ACC112 (cell line): ENCODE results near the gene PRDX4.

Experiments used
- H2AFZ ChIP-seq: fragments of 200-600 bp; sonication (generic); one replicate; pipeline ENCODE4 v1.6.0; 2017; ENCODE audit warnings: antibody characterized with exemption, low read length; ENCODE audit not compliant: unreplicated experiment
- H3K27ac ChIP-seq: fragments of 200-600 bp; sonication (generic); 2 replicates; pipeline ENCODE4 v1.5.1; 2014; ENCODE audit warnings: low read depth, mild to moderate bottlenecking, antibody characterized with exemption, low read length, moderate library complexity
- H3K27me3 ChIP-seq: fragments of 200-600 bp; sonication (generic); 2 replicates; pipeline ENCODE4 v1.6.1; 2014; ENCODE audit warnings: mild to moderate bottlenecking, antibody characterized with exemption, low read length, moderate library complexity, mixed read lengths; ENCODE audit not compliant: insufficient read depth
- H3K36me3 ChIP-seq: fragments of 200-600 bp; sonication (generic); 2 replicates; pipeline ENCODE4 v1.6.1; 2016; ENCODE audit warnings: mild to moderate bottlenecking, antibody characterized with exemption, low read length, moderate library complexity, mixed read lengths; ENCODE audit not compliant: insufficient read depth
- H3K4me1 ChIP-seq: fragments of 200-600 bp; sonication (generic); one replicate; pipeline ENCODE4 v1.6.1; 2016; ENCODE audit warnings: low read length, mixed read lengths; ENCODE audit not compliant: insufficient read depth, unreplicated experiment, control insufficient read depth
- H3K4me3 ChIP-seq: fragments of 200-600 bp; sonication (generic); 2 replicates; pipeline ENCODE4 v1.5.1; 2014; ENCODE audit warnings: mild to moderate bottlenecking, low read depth, low read length
- H3K79me2 ChIP-seq: fragments of 200-600 bp; sonication (generic); one replicate; pipeline ENCODE4 v1.6.0; 2016; ENCODE audit warnings: low read length; ENCODE audit not compliant: control insufficient read depth, unreplicated experiment, insufficient read depth

Gene PRDX4

DNA sequence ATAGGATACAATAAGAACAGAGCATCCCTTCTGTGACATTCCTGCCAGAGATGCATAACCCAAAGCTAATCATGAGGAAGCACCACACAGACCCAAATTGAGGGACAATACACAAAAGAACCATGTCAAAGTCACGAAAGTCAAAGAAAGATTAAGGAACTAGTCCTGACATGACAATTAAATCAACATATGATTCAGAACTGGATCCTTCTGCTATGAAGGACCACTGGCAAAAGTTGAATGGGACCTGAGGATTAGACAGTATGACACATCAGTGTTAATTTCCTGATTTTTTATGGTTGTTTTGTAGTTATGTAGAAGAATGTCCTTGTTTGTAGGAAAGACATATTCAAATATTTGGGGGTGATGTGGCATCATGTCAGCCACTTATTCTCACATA lies 61.9 kb downstream of the PRDX4 start:
- Histone ChIP-seq H3K36me3 (peaks cover 35% of the 10 kb centered on the region), H3K4me3 (no peak overlapping the region), H3K27me3 (no peaks in the 10 kb centered on the region), H3K79me2 (peaks cover 25% of the 10 kb centered on the region), H3K4me1 (peaks cover 10% of the 10 kb centered on the region), H2AFZ (no peak overlapping the region), H3K27ac (no peak overlapping the region)

DNA sequence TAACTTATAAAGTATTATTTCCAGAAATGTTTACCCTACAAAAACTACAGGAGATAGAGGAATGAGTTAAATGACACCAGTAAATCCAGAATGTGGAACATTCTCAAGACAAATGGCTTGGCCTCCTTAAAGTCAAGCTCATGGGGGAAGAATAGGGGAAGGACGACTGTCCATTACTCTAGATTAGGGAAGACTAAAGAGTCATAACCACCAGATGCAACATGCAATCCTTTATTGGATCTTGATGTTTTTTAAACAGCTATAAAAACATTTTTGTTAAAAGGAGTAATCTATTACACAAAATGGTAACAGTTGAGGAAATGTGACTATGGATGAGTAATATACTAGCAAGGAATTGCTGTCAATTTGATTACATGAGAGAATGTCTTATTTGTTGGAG lies 64.7 kb downstream of the PRDX4 start:
- Histone ChIP-seq H3K36me3 (peaks cover 40% of the 10 kb centered on the region), H3K27ac (peak overlapping the region; percentile 21; the same call in 1 of the 2 replicates)

DNA sequence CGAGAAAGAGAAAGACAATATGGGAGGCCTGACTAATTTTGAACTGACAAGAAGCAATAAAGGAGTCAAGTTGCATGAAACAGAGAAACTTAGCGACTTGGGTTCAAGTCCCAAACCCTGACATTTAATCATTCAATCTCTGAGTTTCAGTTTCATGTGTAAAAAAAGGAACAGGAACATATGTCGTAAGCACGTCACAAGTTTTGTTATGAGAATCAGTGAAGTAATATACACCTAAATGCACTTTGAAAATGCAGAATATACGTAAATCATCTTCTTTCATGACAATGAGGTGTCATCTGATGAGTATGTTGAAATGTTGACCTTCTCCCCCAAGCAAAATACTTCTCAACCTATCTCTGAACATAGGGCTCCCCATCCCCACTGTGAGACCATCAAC lies 65.4 kb downstream of the PRDX4 start:
- Histone ChIP-seq H3K27me3 (no peaks in the 10 kb centered on the region), H2AFZ (no peak overlapping the region), H3K4me1 (peaks cover 14% of the 10 kb centered on the region), H3K4me3 (no peak overlapping the region), H3K36me3 (peaks cover 40% of the 10 kb centered on the region), H3K79me2 (peaks cover 55% of the 10 kb centered on the region), H3K27ac (no peak overlapping the region)

More for the DNA sequence above, 64.7 kb downstream of the PRDX4 start:
- Histone ChIP-seq H3K4me3 (no peak overlapping the region), H3K4me1 (peaks cover 14% of the 10 kb centered on the region), H3K27me3 (no peaks in the 10 kb centered on the region), H2AFZ (no peak overlapping the region), H3K79me2 (peaks cover 48% of the 10 kb centered on the region)
